CD4-positive, alpha-beta T cell treated with Interleukin-17A for 4 hours (primary cell): ENCODE measurements around the gene DIS3L2.
A peak's percentile ranks its signal among the peaks of the same experiment; 100 is the strongest.

Experiments
- DNase-seq: peaks from one replicate; pipeline ENCODE4 v3.0.0-alpha.2; 2020; ENCODE audit warnings: mixed read lengths

The DIS3L2 gene

DNA sequence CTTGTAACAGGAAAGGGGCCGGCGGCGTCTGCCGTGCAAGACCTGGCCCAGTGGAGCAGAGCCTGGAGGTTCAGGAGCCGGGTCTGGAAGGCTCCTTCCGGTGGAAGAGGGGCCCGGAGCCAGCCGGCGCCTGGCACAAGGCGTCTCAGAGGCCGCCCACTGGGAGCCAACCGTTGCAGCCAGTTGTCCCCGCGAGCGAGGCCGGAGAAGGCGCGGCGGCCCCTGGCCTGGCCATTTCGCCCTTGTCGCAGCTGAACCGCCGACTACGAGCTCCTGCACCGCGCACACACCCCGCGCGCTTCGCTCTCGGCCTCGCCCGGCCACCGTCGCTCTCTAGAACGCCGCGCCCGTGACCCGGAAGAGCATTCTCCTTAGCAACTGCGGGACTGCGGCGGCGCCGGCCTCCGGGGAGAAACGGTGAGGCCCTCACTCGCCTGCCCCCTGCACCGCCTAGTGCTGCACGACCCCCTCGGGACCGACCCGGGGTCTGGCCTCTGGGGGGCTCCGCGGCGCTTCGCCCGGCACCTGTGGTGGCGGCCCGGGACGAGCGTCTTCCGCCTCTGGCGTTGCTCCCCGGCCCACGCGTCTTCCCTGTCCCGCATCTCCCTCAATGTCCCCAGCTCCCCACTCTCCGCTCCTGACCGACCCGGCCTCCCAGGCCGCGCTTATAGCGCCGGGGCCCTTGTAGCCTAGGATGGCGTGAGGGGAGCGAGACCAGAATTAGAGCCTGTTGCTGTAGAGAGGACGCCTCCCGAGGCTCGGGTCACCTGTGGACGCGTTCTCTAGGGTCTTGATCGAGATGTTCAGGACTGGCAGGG is at the start of gene DIS3L2:
DIS3L2 (plus strand) TSS at position 365 of the 818 bp plus-strand sequence. CDS start 53,215 bp downstream, outside the sequence.
- peak; percentile 81 for DNase-seq

GRCh38 chr2:231914077-231914690 is 47.3 kb upstream of the DIS3L2 start:
- DNase-seq: no peak

DNA sequence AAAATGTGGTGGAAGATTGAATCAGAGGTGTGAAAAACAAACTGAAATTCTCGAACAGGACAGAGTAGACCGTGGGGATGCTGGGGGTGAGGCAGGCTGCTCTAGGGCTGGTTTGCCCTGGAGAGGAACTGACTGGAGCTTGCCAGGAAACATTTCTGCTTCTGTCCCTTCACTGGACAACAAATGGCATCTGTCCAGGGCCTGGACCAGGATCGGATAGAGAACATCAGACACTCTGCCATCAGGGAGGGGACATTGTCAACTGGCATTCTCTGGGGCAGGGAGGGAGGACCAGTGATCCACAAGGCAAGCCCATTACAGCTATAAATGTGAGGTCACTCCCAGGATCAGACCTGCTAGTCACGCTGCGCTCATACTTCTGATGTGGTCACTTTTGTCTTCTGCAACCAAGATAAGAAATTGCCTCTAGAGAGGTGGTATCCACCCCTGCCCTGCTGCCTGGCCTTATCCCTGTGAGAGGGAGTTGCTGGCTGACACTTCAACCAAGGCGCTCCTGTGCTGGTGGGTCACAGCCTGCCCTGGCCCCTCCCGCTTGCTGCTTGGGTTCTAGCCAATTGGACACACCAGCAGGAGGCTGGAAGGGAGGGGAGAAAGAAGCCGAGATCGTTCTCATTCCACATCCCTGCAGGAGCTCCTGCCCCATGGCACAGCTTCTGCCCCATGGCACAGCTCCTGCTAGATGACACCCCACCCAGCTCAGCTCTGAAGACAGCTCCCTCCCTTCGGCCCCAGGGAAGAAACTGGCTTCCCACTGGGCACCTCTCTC is 44.0 kb upstream of the DIS3L2 start:
- no peak for DNase-seq

DNA sequence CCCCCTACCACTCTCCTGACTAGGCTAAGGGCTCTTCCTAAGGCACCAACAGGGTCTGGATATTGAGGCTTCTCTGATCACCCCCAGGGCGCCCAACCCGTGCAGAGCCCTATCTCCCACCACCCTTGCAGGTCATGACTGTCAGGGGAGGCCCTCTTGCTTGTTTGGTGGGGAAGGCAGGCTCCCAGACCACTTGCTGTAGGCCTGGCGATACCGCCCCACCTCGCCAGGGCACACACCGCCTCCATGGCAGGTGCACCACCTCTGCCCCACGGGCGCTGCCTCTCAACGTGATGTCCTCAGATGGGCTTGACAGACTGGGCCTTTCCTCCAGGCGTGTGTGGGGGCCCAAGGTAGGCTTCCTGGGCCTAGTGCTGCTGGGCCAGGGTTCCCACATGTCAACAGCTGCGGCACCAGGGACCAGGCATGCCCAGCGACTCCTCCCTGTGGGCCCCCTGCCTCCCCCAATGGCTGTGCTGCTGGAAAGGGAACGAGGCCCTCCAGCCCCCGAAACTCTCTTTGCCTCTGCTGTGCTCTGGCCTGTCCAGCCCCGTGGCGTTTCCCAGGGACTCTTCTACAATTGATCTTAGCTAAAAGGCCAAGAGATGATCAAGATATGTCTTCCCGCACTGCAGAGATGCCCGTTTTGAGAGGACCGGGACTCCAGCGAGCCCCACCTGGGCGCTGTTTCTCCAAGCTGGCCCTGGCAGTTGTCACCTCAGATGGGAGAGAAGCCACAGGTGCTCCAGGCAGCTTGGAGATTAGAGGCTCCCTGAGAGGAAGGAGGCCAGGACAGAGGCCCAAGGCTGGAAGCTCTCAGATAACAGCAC is 42.8 kb upstream of the DIS3L2 start:
- DNase-seq: no peak

GRCh38 chr2:231919341-231920035 is 42.0 kb upstream of the DIS3L2 start:
- no peak for DNase-seq

GRCh38 chr2:231920366-231920765 is 41.1 kb upstream of the DIS3L2 start:
- DNase-seq: no peak

GRCh38 chr2:231920795-231921194 is 40.7 kb upstream of the DIS3L2 start:
- DNase-seq: no peak

- DNase-seq: no peak
Measured at GRCh38 chr2:231922311-231923009, 39.1 kb upstream of the DIS3L2 start.

DNA sequence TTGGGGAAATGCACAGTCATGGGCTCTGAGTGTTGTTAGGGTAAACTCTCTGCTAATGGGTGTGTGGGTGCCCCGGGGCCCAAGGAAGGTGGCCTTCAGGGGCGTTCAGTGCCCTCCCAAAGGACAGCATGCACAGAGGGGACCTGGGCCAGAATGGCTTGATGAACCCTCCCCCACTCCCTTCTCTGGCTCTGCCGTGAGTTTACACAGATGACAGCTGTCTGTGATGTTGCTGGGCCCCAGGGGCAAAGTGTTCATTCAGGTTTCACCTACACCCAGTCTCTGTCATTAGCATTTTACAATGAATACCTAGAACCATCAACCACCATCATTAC is 38.5 kb upstream of the DIS3L2 start:
- DNase-seq: no peak

GRCh38 chr2:231923951-231924888 is 37.3 kb upstream of the DIS3L2 start:
- DNase-seq: no peak

DNA sequence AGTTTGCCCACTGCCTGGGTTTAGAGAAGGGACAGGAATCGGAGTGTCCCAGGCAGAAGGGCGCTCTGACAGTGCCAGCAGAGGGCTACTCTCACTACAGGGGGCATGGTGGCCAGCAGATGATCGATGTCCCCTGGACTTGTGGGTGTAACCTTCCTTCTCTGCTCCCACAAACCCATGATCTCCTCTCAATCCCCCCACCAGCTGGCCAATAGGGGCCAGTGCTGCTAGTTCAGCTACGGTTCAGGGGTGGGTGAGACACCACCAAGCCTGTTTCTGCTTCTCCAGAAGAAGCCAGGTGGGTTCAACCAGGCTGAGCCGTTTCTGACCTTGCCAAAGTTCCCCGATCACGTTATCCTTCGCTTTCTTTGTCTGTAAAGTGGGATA is 36.6 kb upstream of the DIS3L2 start:
- no peak for DNase-seq

- DNase-seq: peak; percentile 84
Measured at GRCh38 chr2:231925303-231926179, 36.0 kb upstream of the DIS3L2 start.

DNA sequence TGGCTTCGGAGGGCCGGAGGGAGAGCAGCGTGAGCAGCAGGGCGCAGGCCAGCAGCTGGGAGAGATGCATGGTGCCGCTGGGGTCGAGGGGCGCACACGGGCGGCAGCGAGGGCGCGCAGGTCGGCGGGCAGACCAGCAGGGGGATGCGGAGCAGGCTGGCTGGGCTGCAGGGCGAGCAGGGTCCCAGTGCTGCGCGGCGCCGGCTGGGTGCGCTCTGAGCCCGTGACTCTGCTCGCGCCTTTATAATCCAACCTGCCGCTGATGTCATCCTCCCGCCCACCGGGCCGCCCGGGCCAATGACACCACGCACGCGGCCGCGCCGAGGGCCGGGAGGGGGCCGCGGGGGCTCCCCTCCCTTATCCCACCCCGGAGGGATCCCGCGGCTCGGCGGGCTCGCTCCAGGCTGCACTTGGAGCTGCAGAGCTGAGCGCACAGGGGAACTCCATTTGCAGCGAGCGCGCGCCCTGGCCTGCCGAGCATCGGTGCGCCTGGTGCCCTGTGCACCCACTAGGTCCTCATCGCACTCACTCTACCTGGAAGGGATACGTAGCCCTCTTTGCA is 35.3 kb upstream of the DIS3L2 start, which contains the start of gene NPPC:
NPPC (minus strand) TSS at position 217 of the 562 bp plus-strand sequence; CDS start at position 70, 147 bp downstream.
- peak; percentile 53 for DNase-seq

- no peak for DNase-seq
Measured at GRCh38 chr2:231926761-231927565, 34.5 kb upstream of the DIS3L2 start.

- no peak for DNase-seq
Measured at GRCh38 chr2:231927566-231927890, 34.0 kb upstream of the DIS3L2 start.

DNA sequence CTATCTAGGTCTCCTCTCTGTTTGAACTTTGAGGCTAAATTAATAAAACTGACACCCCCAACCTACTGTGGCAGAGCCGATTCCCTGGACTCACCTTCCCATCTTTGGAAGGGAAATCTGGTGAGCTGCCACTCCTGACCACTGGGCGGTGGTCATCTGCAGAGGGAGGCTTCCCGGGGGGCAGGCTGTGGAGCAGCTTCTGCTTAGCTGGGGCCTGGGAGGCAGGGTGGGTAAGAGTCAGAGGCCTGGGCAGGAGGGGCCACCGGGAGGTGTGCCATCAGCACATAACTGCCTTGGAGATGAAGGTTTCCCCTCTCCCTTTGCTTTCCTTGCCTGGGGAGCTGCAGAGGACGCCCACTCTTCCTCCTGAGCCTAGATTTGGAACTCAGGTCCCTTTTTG is 33.0 kb upstream of the DIS3L2 start:
- no peak for DNase-seq

DNA sequence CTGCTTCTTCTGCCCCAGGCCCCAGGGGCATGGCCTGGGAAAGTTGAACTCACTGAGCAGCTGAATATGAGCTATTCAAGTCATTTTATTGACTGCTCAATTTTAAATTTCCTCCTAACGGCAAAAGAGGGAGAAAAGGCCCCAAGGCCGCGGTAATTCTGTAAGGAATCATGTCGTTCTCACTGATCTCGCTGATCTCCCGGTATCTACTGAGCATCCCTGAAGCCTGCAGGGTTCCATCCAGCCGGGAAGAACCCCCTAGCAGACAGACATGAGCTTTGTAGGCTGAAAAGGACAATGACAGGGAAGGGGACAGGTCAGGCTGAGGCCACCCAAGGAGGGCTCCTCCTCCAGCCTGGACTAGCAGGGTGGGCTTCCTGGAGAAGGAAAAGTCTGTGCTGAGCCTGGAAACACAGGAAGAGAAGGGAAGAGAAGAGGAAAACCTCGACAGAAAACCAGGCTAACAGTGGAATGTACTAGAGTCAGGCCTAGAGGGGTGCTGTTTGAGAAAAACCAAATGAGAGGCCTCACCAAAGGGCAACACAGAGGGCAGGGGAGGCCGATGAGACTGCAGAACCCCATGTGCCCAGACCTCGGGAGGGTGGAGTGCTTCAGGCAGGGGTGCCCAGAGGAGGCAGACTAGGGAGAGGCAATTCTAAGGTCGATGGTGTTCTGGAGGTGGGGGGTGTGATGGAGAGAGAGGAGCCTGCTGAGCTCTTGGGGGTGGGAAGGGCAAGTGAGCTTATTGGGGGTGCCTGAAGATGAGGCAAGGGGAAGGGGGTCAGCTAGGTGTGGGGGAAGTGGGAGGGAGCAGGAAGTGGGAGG is 32.4 kb upstream of the DIS3L2 start:
- no peak for DNase-seq
